ENCODE data around the gene MED17. TPM values are rescaled to one million over a fixed set of nuclear protein-coding genes. Genes with fewer than 3 reads are reported as not detected.

The MED17 gene
- total and polyA plus RNA-seq, 2 of the 13 experiments (the other 11 are each of a cell fraction or from before 2014, with no cell fraction given): 23.1 to 37.0 TPM

DNA sequence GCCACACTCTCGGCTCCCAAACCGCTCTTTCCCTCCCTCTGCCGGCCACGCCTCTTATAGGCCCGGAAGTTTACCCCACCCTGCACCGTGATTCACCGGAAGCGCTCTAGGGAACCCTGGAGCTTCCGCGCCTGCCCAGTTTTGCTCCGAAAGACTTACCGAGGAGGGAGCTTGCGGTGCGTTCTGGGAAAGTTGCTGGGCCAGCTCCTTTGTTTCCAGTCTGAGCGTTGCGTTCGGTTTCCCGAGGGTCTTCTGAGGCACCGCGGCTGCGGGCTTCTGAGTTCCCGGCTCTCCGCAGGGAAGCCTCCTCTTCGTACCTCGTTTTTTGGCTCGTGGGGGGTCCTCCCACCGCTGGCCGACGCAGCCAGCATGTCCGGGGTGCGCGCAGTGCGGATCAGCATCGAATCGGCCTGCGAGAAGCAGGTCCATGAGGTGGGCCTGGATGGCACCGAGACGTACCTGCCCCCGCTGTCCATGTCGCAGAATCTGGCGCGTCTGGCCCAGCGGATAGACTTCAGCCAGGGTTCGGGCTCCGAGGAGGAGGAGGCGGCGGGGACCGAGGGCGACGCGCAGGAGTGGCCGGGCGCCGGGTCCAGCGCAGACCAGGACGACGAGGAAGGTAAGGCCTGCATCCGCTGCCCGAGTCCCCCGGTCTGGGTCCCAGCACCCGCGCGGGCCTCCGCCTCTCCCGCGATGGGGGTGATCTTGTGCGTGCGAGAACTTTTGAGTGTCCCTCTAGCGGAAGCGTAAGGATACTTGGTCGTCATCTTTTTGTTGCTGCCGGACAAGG lies at the start of gene MED17 (continued):
- TF ChIP-seq, protein P1, sequence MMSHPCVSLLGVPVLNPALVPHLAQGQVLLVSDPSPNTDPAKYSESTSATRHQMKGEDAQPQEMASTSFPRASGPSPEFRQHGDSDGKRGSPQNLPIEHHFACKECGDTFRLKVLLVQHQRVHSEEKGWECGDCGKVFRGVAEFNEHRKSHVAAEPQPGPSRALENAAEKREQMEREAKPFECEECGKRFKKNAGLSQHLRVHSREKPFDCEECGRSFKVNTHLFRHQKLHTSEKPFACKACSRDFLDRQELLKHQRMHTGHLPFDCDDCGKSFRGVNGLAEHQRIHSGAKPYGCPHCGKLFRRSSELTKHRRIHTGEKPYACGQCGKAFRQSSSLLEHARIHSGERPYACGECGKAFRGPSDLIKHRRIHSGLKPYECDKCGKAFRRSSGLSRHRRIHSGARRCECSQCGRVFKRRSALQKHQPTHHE (CRISPR knock-in tag; IDR thresholded peaks at IDR 0.05; ENCODE audit: borderline replicate concordance): peak; percentile 53; the same call in 1 of the 2 replicates
- TF ChIP-seq ZNF776 (CRISPR knock-in tag; IDR thresholded peaks at IDR 0.05) (peak; percentile 62; the same call in 1 of the 2 replicates), SALL2 (CRISPR knock-in tag; IDR thresholded peaks at IDR 0.05) (no peak), HMG20B (CRISPR knock-in tag; conservative IDR thresholded peaks at IDR 0.05) (no peak), KLF9 (CRISPR knock-in tag; IDR thresholded peaks at IDR 0.05; ENCODE audit: low read depth) (no peak)
- TF ChIP-seq, protein P2, sequence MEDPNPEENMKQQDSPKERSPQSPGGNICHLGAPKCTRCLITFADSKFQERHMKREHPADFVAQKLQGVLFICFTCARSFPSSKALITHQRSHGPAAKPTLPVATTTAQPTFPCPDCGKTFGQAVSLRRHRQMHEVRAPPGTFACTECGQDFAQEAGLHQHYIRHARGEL (CRISPR knock-in tag; IDR thresholded peaks at IDR 0.05): peak; percentile 17; the same call in 1 of the 2 replicates

DNA sequence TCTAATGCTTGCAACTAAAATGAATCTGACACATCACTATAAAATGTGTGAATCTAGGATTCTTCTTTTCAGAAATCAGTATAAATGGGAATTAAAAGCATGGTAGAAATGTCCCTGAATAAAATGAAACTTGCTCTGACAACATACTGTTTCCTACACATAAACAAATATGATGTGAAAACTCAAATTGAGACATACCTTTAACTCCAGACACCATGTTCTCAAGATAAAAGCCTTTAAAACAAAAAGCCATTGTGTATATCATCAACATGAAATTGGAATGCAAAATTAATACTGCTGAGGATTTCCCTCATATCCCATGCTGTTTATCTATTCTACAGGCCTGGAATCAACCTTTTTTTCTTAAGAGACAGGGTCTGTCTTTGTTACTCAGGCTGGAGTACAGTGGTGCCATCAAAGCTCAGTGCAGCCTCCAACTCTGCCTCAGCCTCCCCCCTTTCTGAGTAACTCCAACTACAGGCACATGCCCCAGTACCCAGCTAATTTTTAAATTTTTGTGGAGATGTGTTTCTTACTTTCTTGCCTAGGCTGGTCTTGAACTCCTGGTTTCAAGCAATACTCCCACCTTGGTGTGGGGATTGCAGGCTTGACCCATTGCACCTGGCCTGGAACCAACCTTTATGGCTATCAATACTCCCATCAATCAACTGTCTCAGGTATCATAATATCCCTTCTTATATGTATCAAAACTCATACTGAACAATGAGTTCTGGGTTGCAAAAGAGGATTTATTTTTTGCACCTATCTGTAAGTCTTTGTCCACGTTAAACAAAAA lies 49.5 kb upstream of the MED17 start:
- 96% methylated on average over 1 of the region's 1 CpG for WGBS (ENCODE audit: low lambda C conversion rate)
- CTCF ChIA-PET (ENCODE audit: low intra/inter-chr PET ratio, low total read pairs): no interaction called here
- TF ChIP-seq ZC3H4 (CRISPR knock-in tag; IDR thresholded peaks at IDR 0.05; ENCODE audit: borderline replicate concordance) (0 out of 2 replicates have a peak, but pooled peaks have one; percentile 52), POLR2AphosphoS5 (IDR thresholded peaks at IDR 0.05; ENCODE audit: low read depth, low read length) (peak; percentile 50), POLR2G (IDR thresholded peaks at IDR 0.05; ENCODE audit: low read depth, low read length) (peak; percentile 71), KDM4B (CRISPR knock-in tag; IDR thresholded peaks at IDR 0.05) (no peak), AGO2 (optimal IDR thresholded peaks at IDR 0.05; ENCODE audit: low read depth, low read length) (peak; percentile 55), POLR2A (IDR thresholded peaks at IDR 0.05; ENCODE audit: insufficient read depth in 1 of 2, low read depth in 2 of 2, low read length in 2 of 2) (peak in 1 of 2 experiments; percentile 48; a peak in 3 of 4 replicates), POLR2AphosphoS2 (IDR thresholded peaks at IDR 0.05; ENCODE audit: low read depth, low read length) (peak; percentile 49; the same call in 1 of the 2 replicates), RBM22 (optimal IDR thresholded peaks at IDR 0.05; ENCODE audit: low read length) (peak; percentile 55), RBFOX2 (IDR thresholded peaks at IDR 0.05; ENCODE audit: low read depth, low read length) (peak; percentile 72), RAD21 (CRISPR knock-in tag; IDR thresholded peaks at IDR 0.05) (peak; percentile 12; the same call in 1 of the 2 replicates)
- TF ChIP-seq, protein P3, sequence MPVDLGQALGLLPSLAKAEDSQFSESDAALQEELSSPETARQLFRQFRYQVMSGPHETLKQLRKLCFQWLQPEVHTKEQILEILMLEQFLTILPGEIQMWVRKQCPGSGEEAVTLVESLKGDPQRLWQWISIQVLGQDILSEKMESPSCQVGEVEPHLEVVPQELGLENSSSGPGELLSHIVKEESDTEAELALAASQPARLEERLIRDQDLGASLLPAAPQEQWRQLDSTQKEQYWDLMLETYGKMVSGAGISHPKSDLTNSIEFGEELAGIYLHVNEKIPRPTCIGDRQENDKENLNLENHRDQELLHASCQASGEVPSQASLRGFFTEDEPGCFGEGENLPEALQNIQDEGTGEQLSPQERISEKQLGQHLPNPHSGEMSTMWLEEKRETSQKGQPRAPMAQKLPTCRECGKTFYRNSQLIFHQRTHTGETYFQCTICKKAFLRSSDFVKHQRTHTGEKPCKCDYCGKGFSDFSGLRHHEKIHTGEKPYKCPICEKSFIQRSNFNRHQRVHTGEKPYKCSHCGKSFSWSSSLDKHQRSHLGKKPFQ (CRISPR knock-in tag; IDR thresholded peaks at IDR 0.05; ENCODE audit: insufficient replicate concordance): no peak
- Histone ChIP-seq H3K27me3 (ENCODE audit: control insufficient read depth in 1 of 2, insufficient read depth in 2 of 2, low read length in 2 of 2) (no peaks in the 10 kb centered on the region), H3K4me2 (ENCODE audit: low read depth, low read length) (peak overlapping the region; percentile 93), H3K4me3 (replicated peaks in 1 of 3; ENCODE audit: insufficient read depth in 1 of 3, low read depth in 2 of 3, low read length in 3 of 3) (peak overlapping the region in 1 of 3 experiments; percentile 0; a peak in 1 of 6 replicates), H2AFZ (ENCODE audit: low read length) (no peak overlapping the region), H3K4me1 (ENCODE audit: insufficient read depth, low read length) (peaks cover 69% of the 10 kb centered on the region), H3K79me2 (ENCODE audit: insufficient read depth, low read length) (peaks cover 54% of the 10 kb centered on the region), H3K9me3 (ENCODE audit: low read length) (no peaks in the 10 kb centered on the region), H3K9ac (ENCODE audit: insufficient read depth, low read depth, low read length) (no peak overlapping the region), H3K36me3 (replicated peaks in 1 of 2; ENCODE audit: control insufficient read depth in 1 of 2, insufficient read depth in 2 of 2, low read length in 2 of 2) (peaks cover 13 to 82% of the 10 kb centered on the region in 2 experiments), H4K20me1 (ENCODE audit: insufficient read depth, low read length) (peaks cover 89% of the 10 kb centered on the region), H3K27ac (ENCODE audit: extremely low read length, insufficient read depth, low read length) (no peak overlapping the region)
- no peak for FAIRE-seq
- in situ Hi-C loops (cut with HindIII; ENCODE audit: extremely low pct_ligation_motif_present, low pct_unique_long_range_greater_than_20kb) (no loop called here), intact Hi-C loops (cut with micrococcal nuclease; ENCODE audit: unreplicated experiment) (no loop called here)
- no TSS peak for BruUV-seq (replicated peaks)
- POLR2A ChIA-PET: no interaction called here
- ATAC-seq: peak; percentile 32
- no peak for DNase-seq (ENCODE audit: low spot score)

Data from HepG2 (cell line).